Measurements from ENCODE around the gene UBXN2A.

Gene UBXN2A

GRCh38 chr2:24049485-24050021 is 109.3 kb downstream of the UBXN2A start, which contains the start of gene FKBP1B (continued):
- TF ChIP-seq SP2 (tag by site-specific recombination; IDR thresholded peaks at IDR 0.05) (peak; percentile 34; the same call in 1 of the 2 replicates), ZNF76 (tag by site-specific recombination; IDR thresholded peaks at IDR 0.05; ENCODE audit: borderline replicate concordance, low read depth) (no peak), ZNF621 (tag by site-specific recombination; IDR thresholded peaks at IDR 0.05) (no peak), KLF7 (tag by site-specific recombination; IDR thresholded peaks at IDR 0.05; ENCODE audit: borderline replicate concordance) (0 out of 2 replicates have a peak, but pooled peaks have one; percentile 38), ZNF175 (tag by site-specific recombination; IDR thresholded peaks at IDR 0.05) (no peak), SP3 (tag by site-specific recombination; IDR thresholded peaks at IDR 0.05) (peak; percentile 80)
- TF ChIP-seq, protein P1, sequence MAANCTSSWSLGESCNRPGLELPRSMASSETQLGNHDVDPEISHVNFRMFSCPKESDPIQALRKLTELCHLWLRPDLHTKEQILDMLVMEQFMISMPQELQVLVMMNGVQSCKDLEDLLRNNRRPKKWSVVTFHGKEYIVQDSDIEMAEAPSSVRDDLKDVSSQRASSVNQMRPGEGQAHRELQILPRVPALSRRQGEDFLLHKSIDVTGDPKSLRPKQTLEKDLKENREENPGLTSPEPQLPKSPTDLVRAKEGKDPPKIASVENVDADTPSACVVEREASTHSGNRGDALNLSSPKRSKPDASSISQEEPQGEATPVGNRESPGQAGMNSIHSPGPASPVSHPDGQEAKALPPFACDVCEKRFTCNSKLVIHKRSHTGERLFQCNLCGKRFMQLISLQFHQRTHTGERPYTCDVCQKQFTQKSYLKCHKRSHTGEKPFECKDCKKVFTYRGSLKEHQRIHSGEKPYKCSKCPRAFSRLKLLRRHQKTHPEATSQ (tag by site-specific recombination; IDR thresholded peaks at IDR 0.05), result no peak
- TF ChIP-seq, protein P2, sequence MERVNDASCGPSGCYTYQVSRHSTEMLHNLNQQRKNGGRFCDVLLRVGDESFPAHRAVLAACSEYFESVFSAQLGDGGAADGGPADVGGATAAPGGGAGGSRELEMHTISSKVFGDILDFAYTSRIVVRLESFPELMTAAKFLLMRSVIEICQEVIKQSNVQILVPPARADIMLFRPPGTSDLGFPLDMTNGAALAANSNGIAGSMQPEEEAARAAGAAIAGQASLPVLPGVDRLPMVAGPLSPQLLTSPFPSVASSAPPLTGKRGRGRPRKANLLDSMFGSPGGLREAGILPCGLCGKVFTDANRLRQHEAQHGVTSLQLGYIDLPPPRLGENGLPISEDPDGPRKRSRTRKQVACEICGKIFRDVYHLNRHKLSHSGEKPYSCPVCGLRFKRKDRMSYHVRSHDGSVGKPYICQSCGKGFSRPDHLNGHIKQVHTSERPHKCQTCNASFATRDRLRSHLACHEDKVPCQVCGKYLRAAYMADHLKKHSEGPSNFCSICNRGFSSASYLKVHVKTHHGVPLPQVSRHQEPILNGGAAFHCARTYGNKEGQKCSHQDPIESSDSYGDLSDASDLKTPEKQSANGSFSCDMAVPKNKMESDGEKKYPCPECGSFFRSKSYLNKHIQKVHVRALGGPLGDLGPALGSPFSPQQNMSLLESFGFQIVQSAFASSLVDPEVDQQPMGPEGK (tag by site-specific recombination; IDR thresholded peaks at IDR 0.05), result peak; percentile 34; the same call in 1 of the 2 replicates
- TF ChIP-seq, protein P3, sequence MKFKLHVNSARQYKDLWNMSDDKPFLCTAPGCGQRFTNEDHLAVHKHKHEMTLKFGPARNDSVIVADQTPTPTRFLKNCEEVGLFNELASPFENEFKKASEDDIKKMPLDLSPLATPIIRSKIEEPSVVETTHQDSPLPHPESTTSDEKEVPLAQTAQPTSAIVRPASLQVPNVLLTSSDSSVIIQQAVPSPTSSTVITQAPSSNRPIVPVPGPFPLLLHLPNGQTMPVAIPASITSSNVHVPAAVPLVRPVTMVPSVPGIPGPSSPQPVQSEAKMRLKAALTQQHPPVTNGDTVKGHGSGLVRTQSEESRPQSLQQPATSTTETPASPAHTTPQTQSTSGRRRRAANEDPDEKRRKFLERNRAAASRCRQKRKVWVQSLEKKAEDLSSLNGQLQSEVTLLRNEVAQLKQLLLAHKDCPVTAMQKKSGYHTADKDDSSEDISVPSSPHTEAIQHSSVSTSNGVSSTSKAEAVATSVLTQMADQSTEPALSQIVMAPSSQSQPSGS (tag by site-specific recombination; IDR thresholded peaks at IDR 0.05; ENCODE audit: low read depth), result no peak
- TF ChIP-seq, protein P4, sequence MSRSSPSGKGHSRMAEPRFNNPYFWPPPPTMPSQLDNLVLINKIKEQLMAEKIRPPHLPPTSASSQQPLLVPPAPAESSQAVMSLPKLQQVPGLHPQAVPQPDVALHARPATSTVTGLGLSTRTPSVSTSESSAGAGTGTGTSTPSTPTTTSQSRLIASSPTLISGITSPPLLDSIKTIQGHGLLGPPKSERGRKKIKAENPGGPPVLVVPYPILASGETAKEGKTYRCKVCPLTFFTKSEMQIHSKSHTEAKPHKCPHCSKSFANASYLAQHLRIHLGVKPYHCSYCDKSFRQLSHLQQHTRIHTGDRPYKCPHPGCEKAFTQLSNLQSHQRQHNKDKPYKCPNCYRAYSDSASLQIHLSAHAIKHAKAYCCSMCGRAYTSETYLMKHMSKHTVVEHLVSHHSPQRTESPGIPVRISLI (tag by site-specific recombination; IDR thresholded peaks at IDR 0.05), result no peak
- TF ChIP-seq, protein P5, sequence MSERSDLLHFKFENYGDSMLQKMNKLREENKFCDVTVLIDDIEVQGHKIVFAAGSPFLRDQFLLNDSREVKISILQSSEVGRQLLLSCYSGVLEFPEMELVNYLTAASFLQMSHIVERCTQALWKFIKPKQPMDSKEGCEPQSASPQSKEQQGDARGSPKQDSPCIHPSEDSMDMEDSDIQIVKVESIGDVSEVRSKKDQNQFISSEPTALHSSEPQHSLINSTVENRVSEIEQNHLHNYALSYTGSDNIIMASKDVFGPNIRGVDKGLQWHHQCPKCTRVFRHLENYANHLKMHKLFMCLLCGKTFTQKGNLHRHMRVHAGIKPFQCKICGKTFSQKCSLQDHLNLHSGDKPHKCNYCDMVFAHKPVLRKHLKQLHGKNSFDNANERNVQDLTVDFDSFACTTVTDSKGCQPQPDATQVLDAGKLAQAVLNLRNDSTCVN (tag by site-specific recombination; optimal IDR thresholded peaks at IDR 0.05), result no peak

- ChIA-PET POLR2A (interaction anchor here (0.7 to 3.6 kb wide), 4 partner anchors 11 to 697 kb away, joined by 3 to 20 read pairs (median 6); partner anchors contain the start of genes ATAD2B and SF3B6), CTCF (interaction anchor here (1.0 to 2.1 kb wide), 5 partner anchors 11 to 226 kb away, joined by 4 to 8 read pairs (median 4); partner anchors contain the start of genes ATAD2B and TP53I3)
- peak overlapping the region; percentile 66; the same call in 1 of the 2 replicates for H3K27ac ChIP-seq (ENCODE audit: extremely low read depth, low read depth, low read length)
- peaks cover 9% of the 10 kb centered on the region; the same call in 1 of the 2 replicates for H3K4me1 ChIP-seq (ENCODE audit: control insufficient read depth, insufficient read depth, low read length)
- H3K36me3 ChIP-seq (ENCODE audit: control insufficient read depth in 2 of 2, insufficient read depth in 1 of 2, low read length in 2 of 2), result peaks cover 0 to 14% of the 10 kb centered on the region in 2 experiments; a peak in 1 of 3 replicates
- no peaks in the 10 kb centered on the region for H3K9me3 ChIP-seq (ENCODE audit: control insufficient read depth, insufficient read depth, low read depth, low read length)
- H3K4me3 ChIP-seq (ENCODE audit: low read depth, low read length), result peak overlapping the region; percentile 79
- TF ChIP-seq PRDM1 (tag by site-specific recombination; IDR thresholded peaks at IDR 0.05) (peak; percentile 69), ZBTB20 (tag by site-specific recombination; IDR thresholded peaks at IDR 0.05) (peak; percentile 13; the same call in 1 of the 2 replicates), ZBTB48 (tag by site-specific recombination; IDR thresholded peaks at IDR 0.05) (peak; percentile 52; the same call in 1 of the 2 replicates), ZFHX2 (tag by site-specific recombination; conservative IDR thresholded peaks at IDR 0.05) (peak; percentile 48; the same call in 1 of the 2 replicates), ZNF660 (tag by site-specific recombination; IDR thresholded peaks at IDR 0.05) (no peak), ZNF335 (tag by site-specific recombination; conservative IDR thresholded peaks at IDR 0.05) (peak; percentile 67), EGR2 (tag by site-specific recombination; IDR thresholded peaks at IDR 0.05; ENCODE audit: low read depth) (0 out of 2 replicates have a peak, but pooled peaks have one; percentile 9), SP2 (tag by site-specific recombination; IDR thresholded peaks at IDR 0.05) (peak; percentile 33), ZNF600 (tag by site-specific recombination; IDR thresholded peaks at IDR 0.05) (peak; percentile 52; the same call in 1 of the 2 replicates), ZNF423 (tag by site-specific recombination; IDR thresholded peaks at IDR 0.05) (0 out of 2 replicates have a peak, but pooled peaks have one; percentile 28)
- TF ChIP-seq, protein P2 (tag by site-specific recombination; IDR thresholded peaks at IDR 0.05), result 0 out of 2 replicates have a peak, but pooled peaks have one; percentile 15
- TF ChIP-seq, protein P6, sequence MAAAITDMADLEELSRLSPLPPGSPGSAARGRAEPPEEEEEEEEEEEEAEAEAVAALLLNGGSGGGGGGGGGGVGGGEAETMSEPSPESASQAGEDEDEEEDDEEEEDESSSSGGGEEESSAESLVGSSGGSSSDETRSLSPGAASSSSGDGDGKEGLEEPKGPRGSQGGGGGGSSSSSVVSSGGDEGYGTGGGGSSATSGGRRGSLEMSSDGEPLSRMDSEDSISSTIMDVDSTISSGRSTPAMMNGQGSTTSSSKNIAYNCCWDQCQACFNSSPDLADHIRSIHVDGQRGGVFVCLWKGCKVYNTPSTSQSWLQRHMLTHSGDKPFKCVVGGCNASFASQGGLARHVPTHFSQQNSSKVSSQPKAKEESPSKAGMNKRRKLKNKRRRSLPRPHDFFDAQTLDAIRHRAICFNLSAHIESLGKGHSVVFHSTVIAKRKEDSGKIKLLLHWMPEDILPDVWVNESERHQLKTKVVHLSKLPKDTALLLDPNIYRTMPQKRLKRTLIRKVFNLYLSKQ (tag by site-specific recombination; IDR thresholded peaks at IDR 0.05; ENCODE audit: borderline replicate concordance), result no peak
Measured at GRCh38 chr2:24050041-24050979, 110.0 kb downstream of the UBXN2A start.

Data from HEK293 (cell line).